ENCODE data around the gene DNAH17.
A peak's percentile ranks its signal among the peaks of the same experiment; 100 is the strongest.

Gene DNAH17

DNA sequence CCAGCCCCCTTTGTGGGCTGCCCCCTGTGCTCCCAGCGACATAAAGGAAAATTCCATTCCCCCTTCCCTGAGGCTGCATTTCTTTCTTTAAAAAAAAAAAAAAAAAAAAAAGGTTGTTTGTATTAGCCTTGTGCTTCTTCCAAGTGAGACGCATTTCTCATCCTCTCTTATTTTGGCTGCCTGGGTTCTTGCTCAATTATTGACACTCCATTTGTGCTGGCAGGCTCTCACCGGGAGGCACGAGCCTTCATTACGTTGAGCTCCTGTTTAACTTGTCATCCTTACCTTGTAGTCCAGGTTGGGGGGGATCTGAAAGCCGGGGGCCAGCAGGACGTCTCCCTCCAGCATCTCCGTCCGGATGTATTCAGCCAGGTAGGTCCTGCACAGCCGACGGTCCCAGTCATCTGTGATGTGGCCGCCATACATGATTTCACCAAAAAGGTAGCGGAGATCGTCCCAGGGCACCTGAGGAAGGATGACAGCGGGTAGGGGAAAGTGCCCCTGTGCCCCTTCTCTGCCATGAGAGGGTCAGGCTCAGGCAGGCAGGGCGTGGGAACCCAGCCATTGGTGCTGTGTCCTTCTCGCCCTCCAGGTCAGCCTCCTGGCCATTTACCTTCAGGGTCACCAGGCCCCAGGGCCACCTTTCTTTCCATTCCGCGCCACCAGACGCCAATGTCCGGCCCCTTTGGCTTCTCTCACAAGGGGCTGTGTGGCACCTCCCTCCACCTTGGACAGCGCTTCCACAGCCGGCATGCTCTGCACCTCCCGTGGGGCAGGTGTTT, 148.2 kb downstream of the DNAH17 start:
- DNase-seq (ENCODE audit: low read depth), result no peak

DNA sequence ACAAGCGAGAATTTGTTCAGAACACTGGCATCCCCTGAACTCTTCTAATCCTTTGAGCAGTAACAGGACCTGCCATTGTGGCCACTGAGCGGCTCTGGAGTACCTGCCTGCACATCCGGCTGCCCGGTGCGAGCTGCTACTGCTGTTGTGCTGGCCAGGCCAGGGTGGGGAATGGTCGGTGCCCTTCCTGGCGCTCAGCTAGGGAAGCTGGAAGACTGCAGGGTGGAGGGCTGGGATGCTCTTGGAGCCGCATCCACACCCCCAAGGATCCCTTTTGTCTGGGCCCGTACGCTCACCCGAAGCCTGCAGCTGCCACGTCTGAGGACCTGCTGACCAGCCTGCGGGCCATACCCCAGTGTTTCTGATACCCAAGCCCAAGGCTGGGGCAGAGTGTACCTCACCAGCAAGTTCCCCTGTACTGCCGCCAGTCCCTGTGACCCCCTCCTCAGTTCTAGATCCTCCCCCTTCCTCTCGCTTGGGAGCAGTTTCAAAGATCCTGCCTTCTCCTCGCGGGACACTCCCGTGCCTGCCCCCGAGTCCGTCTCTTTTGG, 149.1 kb downstream of the DNAH17 start:
- no peak for DNase-seq (ENCODE audit: low read depth)

DNA sequence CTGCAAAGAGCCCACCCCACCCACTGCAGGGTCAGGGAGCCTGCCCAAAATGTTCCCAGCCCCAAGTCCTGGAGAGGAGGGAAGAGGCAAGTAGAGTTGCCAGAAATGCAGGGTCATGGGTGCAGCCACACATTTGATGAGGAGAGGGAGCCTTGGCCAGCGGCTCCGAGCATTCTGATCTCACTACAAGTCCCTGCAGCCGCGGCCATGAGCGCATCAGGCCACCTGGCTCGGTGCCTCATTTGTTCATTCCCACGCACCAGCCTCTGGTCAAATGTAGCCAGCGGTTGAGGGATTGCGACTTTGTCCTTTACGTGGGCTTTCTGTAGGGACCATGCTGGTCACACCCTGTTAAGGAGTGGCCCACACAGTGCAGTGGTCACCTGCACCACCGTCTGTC, 150.1 kb downstream of the DNAH17 start:
- no peak for DNase-seq (ENCODE audit: low read depth)

DNA sequence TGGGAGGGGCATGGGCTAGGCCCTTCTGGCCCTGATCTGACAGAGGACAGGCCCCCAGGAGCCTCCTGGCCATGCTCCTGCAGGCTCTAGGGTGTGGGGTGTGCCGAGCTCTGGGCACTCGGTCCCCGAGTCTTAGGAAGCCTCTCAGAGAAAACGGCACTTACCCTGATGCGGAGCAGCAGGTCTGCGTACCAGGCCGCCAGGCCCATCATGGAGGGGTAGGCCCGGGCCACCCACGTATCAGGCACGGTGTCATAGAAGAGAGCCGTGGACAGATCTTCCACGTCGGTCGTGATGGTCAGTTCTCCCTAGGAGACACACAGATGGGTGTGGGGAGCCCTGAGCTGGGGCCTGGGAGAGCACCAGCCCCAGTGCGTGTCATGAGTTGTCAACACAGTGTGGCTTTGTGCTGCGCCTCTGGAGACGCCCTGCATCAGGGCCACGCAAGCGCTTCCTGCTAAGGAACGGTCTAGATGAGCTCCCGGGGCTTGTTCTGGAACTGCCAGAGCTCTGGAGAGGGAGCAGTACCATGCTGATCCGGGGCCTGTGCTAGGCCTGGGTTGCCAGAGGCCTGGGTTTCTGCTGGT, 150.8 kb downstream of the DNAH17 start:
- no peak for DNase-seq (ENCODE audit: low read depth)

DNA sequence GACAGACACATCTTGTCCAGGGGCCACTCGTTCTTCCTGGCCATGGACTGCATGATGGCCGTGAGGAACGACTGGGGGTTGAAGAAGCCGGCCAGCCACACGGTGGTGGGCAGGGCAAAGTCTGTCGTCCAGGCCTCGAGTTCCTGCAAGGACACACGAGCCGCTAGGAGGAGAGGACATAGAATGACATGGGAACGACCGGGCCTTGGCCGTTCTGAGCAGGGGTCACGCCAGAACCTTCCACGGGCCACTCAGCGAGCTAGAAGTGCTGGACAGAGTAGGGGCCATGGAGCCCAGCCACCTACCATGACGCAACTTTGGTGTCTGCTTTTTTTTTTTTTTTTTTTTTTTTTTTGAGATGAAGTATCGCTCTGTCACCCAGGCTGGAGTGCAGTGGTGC, 151.8 kb downstream of the DNAH17 start:
- DNase-seq (ENCODE audit: low read depth), result no peak

DNA sequence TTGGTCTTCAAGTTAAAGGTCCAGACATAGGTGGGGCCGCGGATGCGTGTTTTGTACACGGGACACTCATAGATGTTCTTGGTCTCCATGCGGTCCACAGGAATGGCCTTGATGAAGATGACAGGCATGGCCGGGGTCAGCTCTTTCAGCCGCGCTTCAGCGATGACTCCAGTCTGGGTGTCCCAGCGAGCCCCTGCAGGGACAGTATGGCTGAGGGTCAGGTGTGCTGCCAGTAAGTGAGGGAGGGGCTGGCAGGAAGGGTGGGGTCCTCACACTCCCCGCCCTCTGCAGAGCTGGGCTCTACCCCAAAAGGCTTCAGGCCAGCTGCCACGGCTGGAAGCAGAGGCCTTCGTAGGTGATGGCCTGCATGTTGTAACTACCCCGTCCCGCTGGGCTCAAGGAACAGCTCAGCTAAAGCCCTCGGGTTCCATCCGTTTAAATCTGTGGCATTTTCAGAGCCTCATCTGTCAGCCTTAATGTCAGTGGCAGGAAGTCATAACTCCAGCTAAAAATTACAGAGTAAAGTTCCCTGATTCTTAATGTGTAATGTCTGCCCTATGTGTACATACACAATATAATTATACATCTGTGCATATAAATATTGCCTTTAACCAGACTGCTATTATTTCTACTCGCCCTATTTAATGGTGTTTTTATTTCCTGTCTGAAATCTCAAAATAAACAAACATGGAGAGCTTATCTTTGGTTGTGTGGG, 153.1 kb downstream of the DNAH17 start:
- no peak for DNase-seq (ENCODE audit: low read depth)

DNA sequence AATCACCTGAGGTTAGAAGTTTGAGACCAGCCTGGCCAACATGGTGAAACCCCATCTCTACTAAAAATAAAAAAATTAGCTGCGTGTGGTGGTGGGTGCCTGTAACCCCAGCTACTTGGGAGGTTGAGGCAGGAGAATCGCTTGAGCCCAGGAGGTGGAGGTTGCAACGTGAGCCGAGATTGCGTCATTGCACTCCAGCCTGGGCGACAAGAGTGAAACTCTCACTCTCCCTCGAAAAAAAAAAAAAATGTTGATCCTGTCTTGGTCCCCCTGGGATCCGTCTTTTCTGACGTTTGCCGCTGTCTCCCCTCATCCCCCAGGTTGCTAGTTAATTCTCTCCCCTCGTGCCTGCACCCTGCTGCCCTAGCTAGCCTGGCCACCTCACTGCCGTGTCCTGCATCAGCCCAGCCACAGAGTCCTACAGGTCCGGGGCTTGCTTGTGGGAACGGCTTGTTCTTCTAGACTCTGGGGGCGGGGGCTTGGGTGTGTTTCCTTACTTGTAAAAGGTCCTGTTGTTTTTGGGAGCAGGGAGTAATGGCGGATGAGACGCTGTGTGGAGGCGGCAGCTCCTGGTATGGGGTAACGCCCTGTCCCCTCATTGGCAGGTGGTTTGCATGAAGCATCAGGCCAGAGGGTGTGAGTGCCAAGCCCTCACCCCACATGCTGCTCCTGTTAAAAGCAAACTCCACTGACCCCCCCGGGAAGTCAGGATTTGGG, 154.2 kb downstream of the DNAH17 start:
- DNase-seq (ENCODE audit: low read depth), result no peak

DNA sequence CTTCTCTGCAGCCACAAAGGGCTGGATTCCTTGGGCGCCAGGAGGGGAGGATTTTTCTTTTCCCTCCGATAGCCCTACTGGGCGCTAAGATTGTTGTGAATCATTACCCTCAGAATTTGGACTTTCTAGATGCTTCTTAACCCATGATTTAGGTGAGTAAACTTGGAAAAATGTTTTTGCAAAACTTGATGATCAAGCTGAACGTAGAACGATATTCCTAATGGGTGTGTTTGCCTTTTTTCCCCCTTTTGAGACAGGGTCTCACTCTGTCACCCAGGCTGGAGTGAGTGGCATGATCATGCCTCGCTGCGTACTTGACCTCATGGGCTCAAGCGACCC, 155.0 kb downstream of the DNAH17 start:
- DNase-seq (ENCODE audit: low read depth), result no peak

DNA sequence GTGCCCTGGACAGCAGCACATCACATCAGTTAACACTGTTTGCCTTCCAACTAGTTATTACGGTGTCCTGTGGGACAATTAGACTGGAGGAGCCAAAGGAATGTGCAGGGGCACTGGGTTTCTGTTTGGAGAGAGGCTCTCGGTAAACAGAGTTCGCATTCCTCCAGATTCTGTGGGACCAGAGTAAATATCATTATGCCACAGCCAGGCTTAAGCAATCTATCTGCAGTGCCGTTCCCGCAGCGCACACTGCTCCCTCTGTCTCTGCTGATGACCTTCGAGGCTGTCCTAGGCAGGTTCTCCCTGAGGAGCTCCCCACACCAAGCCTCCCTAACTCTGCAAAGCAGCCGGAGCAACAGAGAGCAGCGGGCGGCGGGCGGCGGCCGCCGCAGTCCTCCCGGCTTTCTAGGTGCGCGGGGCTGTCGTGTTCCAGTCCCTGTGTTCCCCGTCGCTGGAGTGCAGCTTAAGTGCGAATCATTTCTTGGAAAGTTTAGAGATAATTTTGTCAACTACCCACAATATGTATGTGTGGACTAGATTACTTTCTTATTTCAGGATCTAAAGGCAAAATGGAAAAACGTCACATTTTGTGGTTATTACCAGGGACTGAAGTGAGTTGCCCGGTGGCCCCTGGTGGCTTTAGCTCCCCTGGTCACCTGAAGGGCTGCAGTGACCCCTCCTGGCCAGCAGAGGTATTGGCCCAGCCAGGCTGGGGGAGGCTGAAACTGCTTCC, 155.5 kb downstream of the DNAH17 start:
- DNase-seq (ENCODE audit: low read depth), result peak; percentile 53

DNA sequence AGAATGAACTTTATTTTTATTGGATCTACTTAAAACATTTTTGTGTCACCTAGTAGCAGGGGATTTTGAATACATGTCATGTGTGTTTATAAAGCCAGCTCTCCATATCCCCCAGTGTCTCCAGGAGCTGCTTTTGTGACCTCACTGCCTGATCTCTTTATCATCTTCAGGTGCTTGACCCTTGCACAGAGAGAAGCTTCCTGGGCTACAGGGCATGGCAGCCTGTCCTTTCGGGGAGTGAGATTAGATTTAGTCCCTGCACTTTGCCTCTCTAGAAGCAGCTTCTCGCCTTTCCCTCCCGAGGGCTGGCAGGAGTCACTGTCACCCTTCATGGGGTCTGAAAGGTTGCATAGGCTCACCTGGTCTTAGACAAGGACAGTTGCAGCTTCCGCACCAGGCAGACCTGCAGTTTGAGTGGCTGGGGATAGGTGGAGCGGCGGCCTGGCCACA, 156.1 kb downstream of the DNAH17 start:
- no peak for DNase-seq (ENCODE audit: low read depth)

DNA sequence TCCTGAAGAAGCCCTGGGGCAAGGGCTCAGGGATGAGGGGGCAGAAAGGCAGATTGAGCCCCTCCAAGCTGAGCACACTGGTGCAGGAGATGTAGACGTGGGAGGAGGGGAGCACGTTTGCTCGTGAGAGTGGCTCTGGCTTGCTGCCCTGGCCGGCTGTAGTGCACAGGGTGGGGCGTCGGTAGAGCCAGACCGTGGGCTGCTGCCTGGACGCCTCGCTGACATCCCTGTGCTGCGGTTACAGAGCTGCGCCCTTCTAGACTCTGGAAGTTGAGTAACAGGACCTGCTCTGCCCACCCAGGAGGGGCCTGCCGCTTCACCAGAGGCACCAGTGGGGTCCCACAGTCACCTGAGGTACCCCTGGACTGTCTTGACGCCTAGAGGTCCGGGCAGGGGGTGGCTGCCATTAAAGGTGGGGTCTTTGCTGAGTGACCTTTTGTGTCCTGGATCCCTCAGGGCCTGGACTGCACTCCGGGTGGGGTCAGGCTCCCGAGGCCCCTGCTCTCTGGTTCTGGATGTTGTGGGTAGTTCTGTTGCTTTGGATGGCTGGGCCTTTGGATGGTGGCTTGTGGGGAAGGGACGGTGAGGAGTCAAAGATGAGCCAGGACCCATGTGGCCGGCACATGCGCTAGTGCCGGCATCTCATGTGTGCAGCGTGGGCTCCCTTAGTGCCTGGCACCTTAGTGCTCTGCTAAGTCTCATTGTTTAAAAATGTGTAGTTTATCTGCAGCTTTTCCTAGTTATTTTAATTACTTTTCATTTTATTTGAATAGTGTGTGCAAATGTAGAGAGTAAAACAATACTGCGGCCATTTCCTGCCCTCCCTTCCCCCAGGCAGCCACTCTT, 157.0 kb downstream of the DNAH17 start:
- DNase-seq (ENCODE audit: low read depth), result no peak

DNA sequence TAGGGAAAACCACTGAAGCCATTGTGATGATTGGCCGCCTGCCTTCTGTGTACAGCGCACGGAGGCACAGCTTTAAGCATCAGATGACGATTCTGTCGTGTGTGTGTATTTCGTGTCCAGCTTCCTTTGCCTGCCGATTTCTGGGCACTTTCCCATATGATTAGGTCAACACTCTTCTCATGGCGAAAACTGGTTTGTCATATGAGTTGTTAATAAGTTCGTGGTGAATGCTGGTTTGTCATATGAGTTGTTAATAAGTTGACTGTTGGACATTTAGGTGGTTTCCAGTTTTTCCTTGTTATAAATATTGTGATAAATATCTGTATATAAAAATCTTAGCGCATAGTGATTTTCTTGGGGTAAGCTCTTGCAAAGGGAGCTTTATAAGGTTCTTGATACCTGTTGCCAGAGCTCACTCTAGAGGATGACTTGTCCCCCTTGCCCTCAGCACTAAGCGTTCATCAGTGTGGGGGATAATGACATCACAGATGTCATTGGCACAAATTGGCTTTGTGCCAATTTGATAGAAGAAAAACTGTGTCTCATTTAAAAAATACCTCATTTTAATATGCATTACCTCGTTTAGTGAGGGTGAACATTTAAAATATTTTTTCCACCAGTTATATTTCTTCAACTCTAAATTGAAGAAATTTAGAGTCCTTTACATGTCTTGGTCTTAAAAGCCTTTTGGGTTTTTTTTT, 158.7 kb downstream of the DNAH17 start:
- no peak for DNase-seq (ENCODE audit: low read depth)

DNA sequence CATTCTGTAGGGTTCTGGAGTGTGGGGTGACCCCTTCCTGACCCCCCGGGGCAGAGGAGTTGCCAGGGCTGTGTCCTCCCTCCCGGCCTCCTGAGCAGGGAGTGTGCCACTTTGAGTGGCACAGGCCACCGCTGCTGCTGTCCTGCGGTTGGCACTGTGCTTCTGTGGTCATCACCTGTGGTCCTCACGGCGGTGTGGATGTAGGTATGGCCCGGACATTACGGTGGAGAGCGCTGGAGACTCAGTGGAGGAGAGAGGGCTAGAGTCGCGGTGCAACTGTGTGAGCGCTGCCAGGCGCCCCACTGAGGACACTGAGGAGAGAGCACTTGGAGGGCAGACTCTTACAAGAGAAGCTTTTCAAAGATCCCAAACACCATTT, 159.7 kb downstream of the DNAH17 start:
- no peak for DNase-seq (ENCODE audit: low read depth)

DNA sequence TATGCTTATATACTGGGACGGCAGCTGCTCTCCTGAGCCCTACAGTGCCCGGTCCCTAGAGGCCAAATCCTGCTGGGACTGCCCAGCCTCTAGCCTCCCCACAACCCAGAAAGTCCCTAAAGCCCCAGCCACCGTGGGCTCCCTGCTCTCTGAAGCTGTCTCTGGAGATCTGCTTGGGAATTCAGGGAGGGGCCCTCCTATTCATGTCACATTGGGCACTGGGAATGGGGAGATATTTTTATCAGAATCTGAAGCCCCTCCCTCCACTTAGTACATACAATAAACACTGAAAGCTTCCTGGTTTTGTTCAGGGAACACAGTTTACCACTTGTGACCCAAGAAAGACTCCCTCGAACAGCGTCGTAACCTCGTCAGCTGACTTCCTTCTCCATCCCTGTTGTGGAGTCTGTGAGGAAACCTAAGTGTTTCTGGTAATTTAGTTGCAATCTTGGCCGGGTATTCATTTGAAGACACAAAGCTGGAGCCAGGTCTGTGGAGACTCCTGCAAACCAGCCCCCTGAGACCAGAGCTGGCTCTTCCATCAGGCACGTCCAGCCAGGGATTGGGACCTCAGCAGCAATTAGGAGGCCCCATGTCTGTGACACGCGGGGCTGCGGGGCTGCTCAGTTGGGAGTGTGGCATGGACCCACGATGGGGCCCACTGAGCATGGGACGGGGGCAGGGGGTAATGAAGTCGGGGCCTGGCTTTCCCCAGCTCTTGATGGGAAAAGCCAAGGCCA, 160.2 kb downstream of the DNAH17 start:
- no peak for DNase-seq (ENCODE audit: low read depth)

DNA sequence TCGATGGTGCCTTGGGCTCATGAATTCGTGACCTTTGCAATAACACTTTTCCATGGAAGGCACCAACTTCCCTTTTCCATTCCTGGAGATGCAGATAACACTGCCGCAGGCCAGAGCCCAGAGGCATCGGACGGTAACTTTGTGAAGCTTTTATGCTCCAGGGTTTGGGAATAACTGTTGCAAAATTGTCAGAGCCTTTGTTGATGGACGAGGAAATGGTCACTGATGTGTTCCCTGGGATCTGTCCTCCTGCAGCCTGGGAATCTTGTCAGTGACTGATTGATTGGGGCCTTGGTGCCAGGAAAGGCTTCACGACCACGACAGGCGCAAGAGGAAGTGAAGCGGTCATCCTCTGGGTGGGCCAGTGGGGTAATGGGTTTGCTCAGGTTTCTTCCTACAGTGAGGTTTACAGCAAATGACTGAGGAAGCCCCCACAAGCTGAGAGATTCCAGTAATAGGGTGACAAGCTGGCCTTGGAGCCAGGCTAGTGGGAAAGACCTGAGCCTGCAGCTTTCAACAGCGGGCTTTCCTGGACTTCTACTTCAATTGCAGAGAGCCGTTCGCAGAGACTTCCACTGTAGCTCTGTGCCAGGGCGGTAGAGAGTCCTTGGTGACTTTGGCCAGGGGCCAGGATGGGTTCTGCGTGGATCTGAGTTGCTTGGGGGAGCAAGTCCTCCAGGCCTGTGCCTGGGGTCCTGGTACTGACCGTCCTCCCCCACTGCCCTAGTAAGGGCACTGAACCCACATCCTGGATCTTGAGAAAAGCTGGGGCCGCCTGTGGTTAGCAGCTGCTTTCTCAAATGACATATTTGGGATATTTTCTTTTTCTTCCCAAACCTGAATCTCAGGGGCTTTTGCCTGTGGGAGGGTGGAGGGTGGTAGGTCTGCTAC, 161.1 kb downstream of the DNAH17 start:
- DNase-seq (ENCODE audit: low read depth), result no peak

DNA sequence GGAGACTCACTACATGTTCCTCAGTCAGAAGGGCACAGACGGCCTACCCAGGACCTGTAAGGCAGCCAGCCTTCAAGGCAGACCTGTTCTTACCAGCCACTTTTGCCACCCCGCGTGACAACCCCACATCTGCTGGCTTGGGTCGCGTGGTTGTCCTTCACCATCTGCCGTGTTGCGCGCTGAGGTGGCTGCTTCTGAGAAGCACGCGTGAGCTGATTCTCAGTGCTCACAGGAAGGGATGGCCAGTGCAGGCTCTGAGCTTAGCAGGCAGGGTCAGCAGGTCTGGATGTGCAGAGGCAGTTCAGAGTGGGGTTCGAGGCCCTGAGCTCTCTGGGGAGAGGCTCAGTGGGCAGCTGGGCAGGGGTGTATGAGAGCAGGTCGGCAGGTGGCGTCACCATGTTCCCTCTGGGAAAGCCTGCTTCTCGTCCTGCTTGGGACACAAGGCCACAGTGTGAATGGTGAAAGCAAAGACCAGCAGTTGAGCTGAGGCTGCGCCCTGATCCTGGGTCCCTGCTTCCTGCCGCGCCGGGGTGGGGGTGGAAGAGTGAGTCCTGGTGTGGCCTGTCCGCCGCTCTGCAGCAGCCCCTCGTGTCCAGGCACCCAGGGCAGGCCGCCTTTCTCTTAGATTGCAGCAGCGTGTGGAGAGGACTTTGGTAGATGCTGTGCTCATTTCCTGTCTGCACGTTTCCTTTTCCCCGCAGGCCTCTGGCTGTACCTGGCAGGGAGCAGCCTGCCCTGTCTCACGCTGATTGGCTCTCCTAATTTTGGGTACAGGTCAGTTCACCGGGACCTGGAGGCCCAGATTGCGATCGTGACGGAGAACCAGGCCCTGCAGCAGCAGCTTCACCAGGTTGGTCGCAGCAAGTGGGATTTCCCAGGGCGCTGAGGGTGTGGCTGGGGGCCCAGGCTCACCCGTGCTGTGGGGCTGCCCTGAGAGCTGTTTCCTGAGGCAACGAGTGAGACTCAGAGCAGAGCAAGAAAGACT, 162.7 kb downstream of the DNAH17 start:
- peak; percentile 47 for DNase-seq (ENCODE audit: low read depth)

DNA sequence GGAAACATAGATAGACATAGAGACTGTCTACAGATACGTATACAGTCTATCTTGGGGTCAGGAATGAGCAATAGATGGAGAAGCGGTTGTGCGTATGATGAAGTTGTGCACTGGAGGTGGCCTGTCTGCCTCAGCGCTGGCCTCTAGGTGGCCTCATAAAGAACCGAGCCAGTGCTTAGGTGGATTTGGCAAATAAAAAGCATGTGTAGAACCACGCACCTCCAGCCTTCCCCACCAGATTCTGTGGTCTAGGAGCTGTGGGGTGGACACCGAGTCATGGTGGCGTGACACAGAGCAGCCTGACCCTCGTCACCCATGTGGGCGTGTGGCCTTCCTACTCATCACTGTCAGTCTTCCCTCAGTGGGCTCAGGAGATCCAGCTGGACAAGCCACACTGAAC, 164.8 kb downstream of the DNAH17 start:
- DNase-seq (ENCODE audit: low read depth), result peak; percentile 11

Measured in activated gamma-delta T cell treated with anti-CD3 and anti-CD28 coated beads, Interleukin-2, amount 50 U/mL, for 16 hours (primary cell).